Sciatic nerve (tissue), 2 donors: ENCODE data around the gene ACO2. TPM values are rescaled to one million over a fixed set of nuclear protein-coding genes. Genes with fewer than 3 reads are reported as not detected.
"Not testable (repeated sequence)": the region's sequence is repeated elsewhere in the genome, so short reads cannot be mapped to it uniquely, and the experiment has no call there.

Source experiments
- ATAC-seq: fragments of 200-7000 bp; cut with Tn5 transposase; one replicate; pipeline ENCODE4 v1.9.1; 2020; ENCODE audit warnings: mild to moderate bottlenecking, moderate library complexity
- DNase-seq: peaks from one replicate; pipeline ENCODE4 v3.0.0-alpha.2; 2020; ENCODE audit warnings: low spot score
- intact Hi-C: fragments of 100-400 bp; cut with DNase I; formaldehyde crosslinking; loops from one replicate; pipeline ENCODE4 v1.14.2; 2022
- total RNA-seq: library from RNA; stranded (reverse); fragmentation: NEBNext Ultra II Directional; extraction: Animal tissue kit (Norgen Biotek cat#: 25700); gene quantifications from one replicate; pipeline ENCODE4 v1.2.1, GENCODE V29; 2021
- donor health status: DM: no; HTN: no; CAD: no.
- donor health status: DM: no; HTN: no; CAD: no.

Gene ACO2
- 68.0 TPM for total RNA-seq

GRCh38 chr22:41468381-41469217 lies at the start of gene ACO2, which contains the start of gene PHF5A:
Gene ACO2, plus strand, starts transcription at chr22:41469117. Its CDS starts 30 bp downstream, at chr22:41469147.
Gene PHF5A, minus strand, starts transcription at chr22:41468692. Its CDS starts 39 bp downstream, at chr22:41468653.
- DNase-seq: peak; percentile 99
- intact Hi-C loops: no loop called here
- ATAC-seq: peak; percentile 99

DNA sequence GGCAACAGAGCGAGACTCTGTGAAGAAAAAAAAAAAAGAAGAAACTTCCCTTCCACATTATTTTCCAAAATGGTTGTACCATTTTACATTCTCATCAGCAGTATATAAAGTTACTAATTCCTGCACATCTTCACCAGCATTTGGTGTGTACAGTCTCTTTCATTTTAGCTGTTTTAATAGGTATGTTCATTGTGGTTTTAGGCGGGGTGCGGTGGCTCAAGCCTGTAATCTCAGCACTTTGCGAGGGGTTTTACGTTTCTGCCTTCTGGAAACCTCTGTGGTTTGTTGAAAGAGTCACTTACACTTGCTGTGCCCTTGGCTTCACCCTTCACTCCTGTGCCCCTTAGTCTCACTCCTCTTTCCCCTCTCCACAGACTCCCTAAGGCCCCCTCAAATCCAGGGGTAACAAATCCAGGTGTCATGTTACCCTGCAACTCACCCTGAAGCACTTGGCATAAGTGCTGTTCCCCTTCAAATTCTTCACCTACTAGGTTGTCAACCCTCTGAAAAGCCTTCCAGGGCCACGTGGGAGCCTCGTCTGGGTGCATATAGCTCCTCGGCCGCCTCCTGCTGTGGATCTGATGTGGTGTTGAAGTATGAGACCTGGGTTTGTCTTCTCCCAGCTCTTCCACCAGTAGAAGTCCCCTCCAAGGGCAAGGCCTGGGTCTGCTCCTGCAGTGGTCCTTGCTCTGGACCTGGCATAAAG lies 43.1 kb upstream of the ACO2 start:
- intact Hi-C loops: no loop called here
- no peak for ATAC-seq
- no peak for DNase-seq

- ATAC-seq (no peak), DNase-seq (no peak)
- intact Hi-C loops: no loop called here
Measured at GRCh38 chr22:41429232-41429950, 39.5 kb upstream of the ACO2 start.

- ATAC-seq (no peak), DNase-seq (no peak)
- intact Hi-C loops: no loop called here
Measured at GRCh38 chr22:41429951-41430332, 39.0 kb upstream of the ACO2 start.

- ATAC-seq: no peak
Measured at GRCh38 chr22:41431656-41432055, 37.3 kb upstream of the ACO2 start.

DNA sequence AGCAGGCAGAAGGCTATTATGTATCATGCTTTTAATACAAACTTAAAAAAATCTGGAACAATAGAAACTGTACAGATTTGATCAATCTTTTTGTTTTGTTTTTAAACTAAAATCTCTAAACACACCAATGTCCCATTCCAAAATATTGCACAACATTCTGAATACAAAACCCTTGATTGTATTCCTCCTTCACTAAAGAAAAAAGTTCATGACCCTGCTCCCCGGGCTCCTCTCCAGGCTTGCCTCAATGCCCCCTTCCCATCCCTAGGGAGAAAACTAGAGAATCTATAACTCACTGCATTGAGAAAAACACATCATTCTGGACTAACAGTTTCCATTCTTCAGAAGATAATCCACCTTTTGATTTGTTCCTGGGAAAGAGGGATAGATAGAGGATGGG lies 35.4 kb upstream of the ACO2 start:
- intact Hi-C loops, DNase-seq: not testable (repeated sequence)
- ATAC-seq: peak; percentile 77

More at GRCh38 chr22:41431656-41432055, 37.3 kb upstream of the ACO2 start:
- intact Hi-C loops: no loop called here
- no peak for DNase-seq

DNA sequence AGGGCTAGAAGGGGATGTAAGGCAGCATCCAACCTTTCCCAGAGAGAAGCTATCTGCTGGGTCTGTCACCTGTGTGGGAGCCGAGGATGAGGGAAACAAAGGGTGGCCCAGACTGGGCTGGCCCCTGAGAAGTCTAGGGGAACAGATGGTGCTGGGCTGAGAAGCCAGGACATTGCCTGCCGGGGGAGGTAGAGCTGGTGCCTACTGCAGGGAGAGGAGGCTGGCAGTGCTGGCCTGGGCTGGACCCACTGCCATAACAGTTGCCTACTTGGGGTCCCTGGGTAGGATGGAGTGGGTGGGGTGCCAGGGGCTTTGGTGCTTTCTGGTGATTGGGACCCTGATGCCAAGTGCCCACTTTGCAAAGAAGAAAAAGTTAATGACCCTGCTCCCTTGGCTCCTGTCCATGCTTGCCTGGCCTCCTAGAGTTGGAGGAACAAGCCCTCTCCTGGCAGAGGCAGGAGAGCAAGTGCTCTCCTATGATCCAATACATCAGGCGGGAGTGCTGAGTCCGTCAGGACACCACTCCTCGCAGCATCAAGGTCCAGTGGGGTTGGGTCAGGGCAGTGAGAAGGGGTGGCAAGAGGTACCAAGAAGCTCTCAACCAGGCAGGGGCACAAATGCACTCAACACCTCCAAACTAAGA lies 34.4 kb upstream of the ACO2 start:
- intact Hi-C loops, DNase-seq, ATAC-seq: not testable (repeated sequence)

GRCh38 chr22:41435560-41435959 lies 33.4 kb upstream of the ACO2 start:
- DNase-seq: no peak
- ATAC-seq: no peak
- intact Hi-C loops: no loop called here

- DNase-seq: no peak
- intact Hi-C loops: no loop called here
- ATAC-seq: no peak
Measured at GRCh38 chr22:41436322-41437113, 32.4 kb upstream of the ACO2 start.

GRCh38 chr22:41437198-41437597 lies 31.7 kb upstream of the ACO2 start:
- intact Hi-C loops: no loop called here
- DNase-seq (no peak), ATAC-seq (no peak)

- DNase-seq, ATAC-seq, intact Hi-C loops: not testable (repeated sequence)
Measured at GRCh38 chr22:41440511-41440910, 28.4 kb upstream of the ACO2 start.

GRCh38 chr22:41442240-41442792 lies 26.6 kb upstream of the ACO2 start:
- no peak for DNase-seq
- intact Hi-C loops: no loop called here
- no peak for ATAC-seq

DNA sequence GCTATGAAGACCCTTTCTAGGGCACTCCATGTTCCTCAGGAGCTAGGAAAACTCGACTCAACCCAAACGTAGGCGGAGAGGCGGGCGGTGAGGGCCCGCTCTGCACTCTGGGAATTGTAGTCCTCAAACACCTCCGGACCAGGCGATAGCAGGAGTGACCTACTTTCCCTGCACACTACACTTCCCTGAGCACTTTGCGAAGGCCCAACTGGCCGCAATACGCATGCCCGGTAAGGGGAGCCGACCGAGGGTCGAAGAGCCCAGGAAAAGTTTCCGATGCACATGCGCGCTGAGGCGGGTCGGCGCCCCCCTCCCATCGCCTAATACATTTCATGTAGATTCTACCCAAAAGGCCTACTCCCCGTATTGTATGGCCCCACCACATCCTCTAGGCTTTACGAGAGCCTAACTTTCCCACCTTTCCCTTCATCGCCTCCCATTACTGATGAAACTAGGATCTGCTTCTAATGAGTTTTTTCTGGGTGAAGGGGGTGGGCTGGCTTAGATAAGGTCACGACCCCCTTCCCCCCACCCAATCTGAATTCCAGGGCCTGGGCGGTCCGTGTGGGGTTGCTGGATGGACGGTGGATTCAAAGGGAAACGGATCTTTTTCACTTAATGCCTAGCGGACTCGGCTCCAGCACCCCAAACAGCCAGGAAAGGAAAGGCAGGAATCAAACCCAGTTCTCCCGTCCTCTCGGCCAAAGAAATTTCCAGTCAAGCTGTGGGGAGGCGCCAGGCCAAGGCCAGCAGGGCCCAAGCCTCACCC lies 24.4 kb upstream of the ACO2 start:
- ATAC-seq: peak; percentile 77
- intact Hi-C loops: no loop called here
- peak; percentile 93 for DNase-seq

DNA sequence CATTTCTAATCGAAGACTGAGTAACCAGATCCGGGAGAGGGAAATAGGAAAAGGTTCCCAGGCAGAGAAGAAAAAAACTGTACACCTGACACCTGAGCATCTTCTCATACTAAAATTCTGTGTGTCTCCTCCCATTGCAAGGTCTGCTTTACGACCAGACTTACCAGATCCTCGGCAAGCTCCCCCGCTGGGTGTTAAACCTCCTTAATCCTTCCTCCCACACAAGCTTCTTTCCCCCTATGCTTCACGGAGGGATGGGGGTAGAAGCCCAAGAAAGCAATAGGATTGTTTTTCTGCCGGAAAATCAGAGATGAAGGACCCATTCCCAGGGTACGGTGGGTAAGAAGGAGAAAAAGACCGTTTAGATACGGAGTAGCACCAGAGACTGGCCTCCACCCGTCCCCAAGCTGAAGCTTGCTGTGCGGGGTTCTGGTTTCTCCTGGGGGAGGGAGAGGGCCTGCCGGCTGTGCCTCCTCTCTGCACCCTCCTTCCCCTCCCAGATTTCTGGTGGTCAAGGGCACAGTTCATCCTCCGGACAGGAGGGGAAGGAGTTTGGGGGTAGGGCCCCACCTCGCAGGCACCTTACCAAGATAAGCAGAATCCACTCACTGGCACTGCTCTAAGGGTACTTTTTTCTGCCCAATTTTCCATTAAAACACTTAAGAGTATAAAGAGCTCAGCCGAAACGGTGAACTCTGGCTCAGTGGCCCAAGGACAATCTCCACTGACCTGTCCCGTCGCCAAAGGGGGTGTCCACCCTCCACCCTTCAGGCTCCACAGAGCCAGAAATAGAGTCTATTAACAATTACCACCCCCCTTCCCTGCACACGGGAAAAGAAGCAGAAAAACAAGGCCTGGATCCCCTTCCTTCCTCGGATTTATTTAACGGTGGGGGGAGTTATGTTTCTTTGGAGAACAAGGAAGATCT lies 23.5 kb upstream of the ACO2 start:
- ATAC-seq (no peak), DNase-seq (no peak)
- intact Hi-C loops: no loop called here

DNA sequence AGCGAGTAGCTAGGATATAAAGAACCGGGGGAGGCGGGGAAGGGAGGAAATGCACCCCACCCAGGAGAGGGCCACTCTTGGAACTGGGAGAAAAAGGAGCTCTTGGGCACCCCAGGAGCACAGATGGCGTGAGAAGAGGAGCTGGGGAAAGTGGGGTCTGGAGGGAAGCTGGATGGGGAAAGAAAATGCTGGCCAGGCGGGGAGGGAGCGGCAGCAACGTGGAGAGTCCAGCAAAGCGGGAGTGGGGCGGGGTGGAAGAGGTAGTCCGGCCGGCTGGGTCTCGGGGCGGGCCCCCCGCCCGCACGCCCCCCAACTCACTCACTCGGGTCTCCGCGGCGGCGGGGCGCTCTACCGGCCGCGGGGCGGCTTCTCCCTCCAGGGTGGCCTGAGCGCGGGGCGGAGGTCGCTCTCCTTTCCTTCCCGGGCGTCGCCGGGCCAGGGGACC lies 22.8 kb upstream of the ACO2 start:
- DNase-seq (peak; percentile 74), ATAC-seq (no peak)
- intact Hi-C loops: no loop called here
